Astrocyte of the cerebellum (primary cell): ENCODE data around the gene GPC5.

ENCODE experiments used
- DNase-seq: peaks from one replicate; pipeline ENCODE4 v3.0.0-alpha.2; 2011; ENCODE audit warnings: low read depth
- H3K4me3 ChIP-seq: 2 replicates; pipeline ENCODE4 v1.5.1; 2011; ENCODE audit warnings: mild to moderate bottlenecking, low read depth, low read length, moderate library complexity
- CTCF ChIP-seq: IDR thresholded peaks from 2 replicates; pipeline ENCODE4 v1.5.1; 2012; ENCODE audit warnings: low read length, low read depth, moderate library complexity, mild to moderate bottlenecking; ENCODE audit errors: missing control alignments
- in situ Hi-C: cut with HindIII; loops from 2 replicates; pipeline ENCODE4 v1.10.0; 2017; ENCODE audit warnings: low sequenced_read_pairs

Gene GPC5

GRCh38 chr13:92821324-92821723 is 1422.9 kb downstream of the GPC5 start:
- in situ Hi-C loops, result no loop called here
- DNase-seq, result no peak
- TF ChIP-seq CTCF, result no peak
- no peak overlapping the region for H3K4me3 ChIP-seq

- in situ Hi-C loops, result no loop called here
- no peak overlapping the region for H3K4me3 ChIP-seq
- no peak for DNase-seq
- TF ChIP-seq CTCF, result no peak
These were observed 1424.6 kb downstream of the GPC5 start for GRCh38 chr13:92823059-92823458.

GRCh38 chr13:92825938-92826596 is 1427.6 kb downstream of the GPC5 start:
- H3K4me3 ChIP-seq, result no peak overlapping the region
- in situ Hi-C loops, result no loop called here
- DNase-seq, result no peak
- no peak for TF ChIP-seq CTCF

GRCh38 chr13:92827503-92827902 is 1429.1 kb downstream of the GPC5 start:
- H3K4me3 ChIP-seq, result no peak overlapping the region
- DNase-seq, result no peak
- in situ Hi-C loops, result no loop called here
- TF ChIP-seq CTCF, result no peak

- no peak for TF ChIP-seq CTCF
- in situ Hi-C loops, result no loop called here
- DNase-seq, result no peak
- H3K4me3 ChIP-seq, result no peak overlapping the region
These were observed 1431.5 kb downstream of the GPC5 start for GRCh38 chr13:92829930-92830329.

GRCh38 chr13:92830821-92831220 is 1432.4 kb downstream of the GPC5 start:
- no peak for DNase-seq
- H3K4me3 ChIP-seq, result no peak overlapping the region
- no peak for TF ChIP-seq CTCF
- in situ Hi-C loops, result no loop called here
